ENCODE measurements around the gene HOXB4.

GRCh38 chr17:48587276-48588073 is 9.3 kb upstream of the HOXB4 start:
- TF ChIP-seq CTCF (IDR thresholded peaks at IDR 0.05) (no peak), POLR2A (IDR thresholded peaks at IDR 0.05) (peak in 1 of 2 donors; percentile 8)

All from Peyer's patch (tissue), 4 donors.